Right renal pelvis (tissue), 4 donors: ENCODE measurements around the gene AK4. TPM values are rescaled to one million over a fixed set of nuclear protein-coding genes. Genes with fewer than 3 reads are reported as not detected.
"Not testable (repeated sequence)": the region's sequence is repeated elsewhere in the genome, so short reads cannot be mapped to it uniquely, and the experiment has no call there.

Experiments
- DNase-seq, 4 donors: peaks; one replicate each; pipeline ENCODE4 v3.0.0-alpha.2; 2013; ENCODE audit warnings: low read depth in 4 of 4, low spot score in 3 of 4, missing footprints in 1 of 4
- polyA plus RNA-seq, 4 donors: library from polyadenylated mRNA; unstranded; fragments of 120-200 nt; gene quantifications; one replicate each; pipeline ENCODE4 v1.2.1, GENCODE V29; 2013; ENCODE audit not compliant: insufficient read length in 4 of 4

The AK4 gene
- polyA plus RNA-seq, 4 donors, result 48.3 to 83.3 (median 52.4) TPM

GRCh38 chr1:65150108-65150463 is 2.1 kb downstream of the AK4 start:
- DNase-seq, result no peak

- DNase-seq, result no peak
Observed at GRCh38 chr1:65150583-65151263, 2.7 kb downstream of the AK4 start.

GRCh38 chr1:65151641-65152040 is 3.6 kb downstream of the AK4 start:
- DNase-seq, result no peak

- DNase-seq, result no peak
Observed at GRCh38 chr1:65153635-65154034, 5.6 kb downstream of the AK4 start.

- no peak for DNase-seq
Observed at GRCh38 chr1:65156910-65157545, 9.0 kb downstream of the AK4 start.

GRCh38 chr1:65157546-65157941 is 9.5 kb downstream of the AK4 start:
- no peak for DNase-seq

- not testable (repeated sequence) for DNase-seq
Observed at GRCh38 chr1:65159291-65159688, 11.3 kb downstream of the AK4 start.

- DNase-seq, result no peak
Observed at GRCh38 chr1:65159801-65160523, 12.0 kb downstream of the AK4 start.

GRCh38 chr1:65163201-65163805 is 15.3 kb downstream of the AK4 start:
- DNase-seq, result no peak

- DNase-seq, result not testable (repeated sequence)
Observed at GRCh38 chr1:65164101-65164500, 16.1 kb downstream of the AK4 start.

- DNase-seq, result no peak
Observed at GRCh38 chr1:65164633-65165032, 16.6 kb downstream of the AK4 start.

- no peak for DNase-seq
Observed at GRCh38 chr1:65165269-65165993, 17.4 kb downstream of the AK4 start.

- no peak for DNase-seq
Observed at GRCh38 chr1:65166572-65167305, 18.7 kb downstream of the AK4 start.

- DNase-seq, result no peak
Observed at GRCh38 chr1:65167586-65168242, 19.7 kb downstream of the AK4 start.

GRCh38 chr1:65168867-65169266 is 20.9 kb downstream of the AK4 start:
- no peak for DNase-seq

- no peak for DNase-seq
Observed at GRCh38 chr1:65170511-65171142, 22.6 kb downstream of the AK4 start.

GRCh38 chr1:65172936-65173690 is 25.1 kb downstream of the AK4 start:
- no peak for DNase-seq

GRCh38 chr1:65174585-65174984 is 26.6 kb downstream of the AK4 start:
- no peak for DNase-seq
